ENCODE measurements around the gene RAB25. TPM values are rescaled to one million over a fixed set of nuclear protein-coding genes. Genes with fewer than 3 reads are reported as not detected.

Gene RAB25
- total RNA-seq, 1 donor from 2014 or later, result 3.1 TPM

DNA sequence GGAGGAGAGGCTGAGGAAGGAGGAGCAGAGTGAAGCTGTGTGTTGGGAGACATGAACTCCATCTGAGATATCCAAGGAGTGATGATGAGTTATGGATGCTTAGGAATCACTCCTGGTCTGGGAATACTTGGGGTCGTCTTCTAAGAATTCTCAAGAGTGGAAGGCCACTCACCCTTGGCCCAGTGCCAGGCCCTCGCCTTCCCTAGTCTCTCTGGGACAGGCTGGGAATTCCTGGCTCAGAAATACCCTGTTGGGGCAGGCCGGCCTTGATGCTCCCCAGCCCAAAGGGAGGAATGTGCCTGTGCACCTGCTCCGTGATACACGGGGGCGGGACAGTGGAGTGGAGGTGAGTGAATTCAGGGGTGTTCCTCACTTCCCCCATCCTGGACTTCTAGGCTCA is 40.9 kb downstream of the RAB25 start:
- Histone ChIP-seq H3K27me3 (ENCODE audit: insufficient read depth, low read length) (no peaks in the 10 kb centered on the region), H3K9ac (ENCODE audit: low read length) (peak overlapping the region; percentile 90), H4K20me1 (ENCODE audit: insufficient read depth, low read length) (no peaks in the 10 kb centered on the region), H3K9me3 (ENCODE audit: insufficient read depth, low read depth, low read length) (no peaks in the 10 kb centered on the region), H3K4me2 (ENCODE audit: low read length) (peak overlapping the region; percentile 62), H2AFZ (ENCODE audit: low read depth, low read length) (no peak overlapping the region), H3K4me3 (ENCODE audit: insufficient read depth, low read depth, low read length) (no peak overlapping the region), H3K79me2 (ENCODE audit: insufficient read depth, low read length) (peaks cover 34% of the 10 kb centered on the region), H3K27ac (ENCODE audit: low read depth, low read length) (peak overlapping the region; percentile 88), H3K4me1 (ENCODE audit: insufficient read depth, low read length) (peaks cover 55% of the 10 kb centered on the region), H3K36me3 (ENCODE audit: insufficient read depth, low read length) (no peaks in the 10 kb centered on the region)
- Mint-ChIP-seq H3K4me3 (ENCODE audit: unreplicated experiment) (peak overlapping the region; percentile 67), H3K9me3 (ENCODE audit: unreplicated experiment) (no peaks in the 10 kb centered on the region), H3K27me3 (ENCODE audit: low read depth, unreplicated experiment) (no peaks in the 10 kb centered on the region), H3K4me1 (ENCODE audit: low read depth, unreplicated experiment) (peaks cover 51% of the 10 kb centered on the region), H3K27ac (ENCODE audit: unreplicated experiment) (peak overlapping the region; percentile 84), H3K36me3 (ENCODE audit: low read depth, unreplicated experiment) (peaks cover 19% of the 10 kb centered on the region)
- no peak for FAIRE-seq
- TF ChIP-seq, protein P1, sequence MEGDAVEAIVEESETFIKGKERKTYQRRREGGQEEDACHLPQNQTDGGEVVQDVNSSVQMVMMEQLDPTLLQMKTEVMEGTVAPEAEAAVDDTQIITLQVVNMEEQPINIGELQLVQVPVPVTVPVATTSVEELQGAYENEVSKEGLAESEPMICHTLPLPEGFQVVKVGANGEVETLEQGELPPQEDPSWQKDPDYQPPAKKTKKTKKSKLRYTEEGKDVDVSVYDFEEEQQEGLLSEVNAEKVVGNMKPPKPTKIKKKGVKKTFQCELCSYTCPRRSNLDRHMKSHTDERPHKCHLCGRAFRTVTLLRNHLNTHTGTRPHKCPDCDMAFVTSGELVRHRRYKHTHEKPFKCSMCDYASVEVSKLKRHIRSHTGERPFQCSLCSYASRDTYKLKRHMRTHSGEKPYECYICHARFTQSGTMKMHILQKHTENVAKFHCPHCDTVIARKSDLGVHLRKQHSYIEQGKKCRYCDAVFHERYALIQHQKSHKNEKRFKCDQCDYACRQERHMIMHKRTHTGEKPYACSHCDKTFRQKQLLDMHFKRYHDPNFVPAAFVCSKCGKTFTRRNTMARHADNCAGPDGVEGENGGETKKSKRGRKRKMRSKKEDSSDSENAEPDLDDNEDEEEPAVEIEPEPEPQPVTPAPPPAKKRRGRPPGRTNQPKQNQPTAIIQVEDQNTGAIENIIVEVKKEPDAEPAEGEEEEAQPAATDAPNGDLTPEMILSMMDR (IDR thresholded peaks at IDR 0.05; ENCODE audit: insufficient read depth, low read depth, low read length), result no peak
- no peak for TF ChIP-seq EZH2 (IDR thresholded peaks at IDR 0.05; ENCODE audit: insufficient read depth, low read length)
- DNase-seq (ENCODE audit: low read depth), result no peak

DNA sequence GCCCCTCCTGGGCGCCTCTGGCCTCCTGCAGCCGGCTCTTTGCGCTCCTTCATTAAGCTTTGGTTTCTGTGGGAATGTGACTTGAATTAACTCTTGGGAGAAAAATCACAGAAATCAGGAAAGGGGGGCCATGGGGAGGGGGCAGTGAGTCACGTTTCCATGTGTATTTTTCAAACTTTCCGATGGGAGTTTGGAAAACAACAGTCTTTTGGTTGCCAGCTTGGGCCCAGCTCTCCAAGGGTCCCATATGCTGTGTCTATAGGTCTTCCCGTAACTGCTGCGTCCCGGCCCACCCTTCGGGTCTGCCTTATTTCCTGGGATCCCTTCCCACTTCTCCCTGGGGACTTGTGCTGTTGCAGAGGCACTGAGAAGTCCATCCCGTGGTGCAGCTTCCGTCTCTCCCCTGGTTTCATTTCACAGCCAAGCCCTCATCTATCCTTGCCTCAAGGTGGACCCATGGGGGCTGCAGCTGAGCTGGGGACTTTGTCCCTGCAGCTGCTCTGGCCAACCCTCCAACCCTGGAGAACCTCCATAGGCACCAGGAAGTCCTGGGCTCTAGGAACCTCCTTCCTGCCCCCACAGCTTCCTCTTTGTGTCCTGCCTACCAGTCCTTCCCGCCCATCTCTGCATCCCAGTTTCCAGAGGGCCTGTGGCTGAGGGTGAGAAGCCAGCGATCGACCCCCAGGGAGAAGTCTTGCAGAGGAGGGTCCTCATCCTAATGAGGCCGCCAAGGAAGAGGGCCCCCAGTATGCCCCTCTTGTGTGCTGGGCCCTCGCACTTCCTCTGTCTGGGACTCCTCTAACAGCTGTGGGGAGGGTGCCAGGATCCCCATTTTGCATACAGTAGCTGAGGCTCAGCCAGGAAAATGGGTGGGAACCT is 41.9 kb downstream of the RAB25 start:
- H3K9ac ChIP-seq (ENCODE audit: low read length), result peak overlapping the region; percentile 90
- no peak overlapping the region for H3K4me3 Mint-ChIP-seq (ENCODE audit: unreplicated experiment)

More for the DNA sequence above, 41.9 kb downstream of the RAB25 start:
- H3K27me3 Mint-ChIP-seq (ENCODE audit: low read depth, unreplicated experiment), result no peaks in the 10 kb centered on the region
- H3K27ac Mint-ChIP-seq (ENCODE audit: unreplicated experiment), result peak overlapping the region; percentile 66
- H3K79me2 ChIP-seq (ENCODE audit: insufficient read depth, low read length), result peaks cover 28% of the 10 kb centered on the region
- peak overlapping the region; percentile 88 for H3K27ac ChIP-seq (ENCODE audit: low read depth, low read length)
- H3K4me1 Mint-ChIP-seq (ENCODE audit: low read depth, unreplicated experiment), result peaks cover 54% of the 10 kb centered on the region
- H3K4me1 ChIP-seq (ENCODE audit: insufficient read depth, low read length), result peaks cover 54% of the 10 kb centered on the region
- H3K4me2 ChIP-seq (ENCODE audit: low read length), result peak overlapping the region; percentile 62
- H3K36me3 ChIP-seq (ENCODE audit: insufficient read depth, low read length), result no peaks in the 10 kb centered on the region
- H3K9me3 ChIP-seq (ENCODE audit: insufficient read depth, low read depth, low read length), result no peaks in the 10 kb centered on the region
- H3K4me3 ChIP-seq (ENCODE audit: insufficient read depth, low read depth, low read length), result no peak overlapping the region
- no peaks in the 10 kb centered on the region for H4K20me1 ChIP-seq (ENCODE audit: insufficient read depth, low read length)
- H3K36me3 Mint-ChIP-seq (ENCODE audit: low read depth, unreplicated experiment), result peaks cover 16% of the 10 kb centered on the region
- TF ChIP-seq, protein P1 (IDR thresholded peaks at IDR 0.05; ENCODE audit: insufficient read depth, low read depth, low read length), result no peak
- TF ChIP-seq EZH2 (IDR thresholded peaks at IDR 0.05; ENCODE audit: insufficient read depth, low read length), result no peak
- H3K9me3 Mint-ChIP-seq (ENCODE audit: unreplicated experiment), result no peaks in the 10 kb centered on the region
- DNase-seq (ENCODE audit: low read depth), result peak; percentile 46
- FAIRE-seq, result no peak
- H3K27me3 ChIP-seq (ENCODE audit: insufficient read depth, low read length), result no peaks in the 10 kb centered on the region
- H2AFZ ChIP-seq (ENCODE audit: low read depth, low read length), result no peak overlapping the region

Measured in astrocyte (in vitro differentiated cells and primary cell).